ENCODE measurements around the gene RAMP2. TPM values are rescaled to one million over a fixed set of nuclear protein-coding genes. Genes with fewer than 3 reads are reported as not detected.

The RAMP2 gene
- total and polyA plus RNA-seq, 2 of the 13 experiments (the other 11 are each of a cell fraction or from before 2014, with no cell fraction given), result 1.4 to 5.2 TPM

GRCh38 chr17:42780851-42781638 is 20.0 kb downstream of the RAMP2 start:
- H3K4me3 ChIP-seq (replicated peaks in 1 of 3; ENCODE audit: insufficient read depth in 1 of 3, low read depth in 2 of 3, low read length in 3 of 3), result peak overlapping the region; percentile 87 to 99 (median 92)
- BruUV-seq (replicated peaks), result no TSS peak
- CTCF ChIA-PET (ENCODE audit: low intra/inter-chr PET ratio, low total read pairs), result no interaction called here
- H3K4me1 ChIP-seq (ENCODE audit: insufficient read depth, low read length), result peaks cover 55% of the 10 kb centered on the region
- intact Hi-C loops (cut with micrococcal nuclease; ENCODE audit: unreplicated experiment) (loop anchor here (2.0 kb wide), 1 partner anchor 16 kb away; no protein-coding TSS in a partner anchor), in situ Hi-C loops (cut with HindIII; ENCODE audit: extremely low pct_ligation_motif_present, low pct_unique_long_range_greater_than_20kb) (no loop called here)
- H4K20me1 ChIP-seq (ENCODE audit: insufficient read depth, low read length), result peaks cover 4% of the 10 kb centered on the region; the same call in 1 of the 2 replicates
- FAIRE-seq (peak; percentile 23), ATAC-seq (no peak), DNase-seq (ENCODE audit: low spot score) (no peak)
- peak overlapping the region; percentile 99 for H3K4me2 ChIP-seq (ENCODE audit: low read depth, low read length)
- peaks cover 26% of the 10 kb centered on the region for H3K79me2 ChIP-seq (ENCODE audit: insufficient read depth, low read length)
- peak overlapping the region; percentile 95 for H3K9ac ChIP-seq (ENCODE audit: insufficient read depth, low read depth, low read length)
- H3K27me3 ChIP-seq (ENCODE audit: control insufficient read depth in 1 of 2, insufficient read depth in 2 of 2, low read length in 2 of 2), result no peaks in the 10 kb centered on the region; a peak in 1 of 5 replicates
- peak overlapping the region; percentile 98 for H3K27ac ChIP-seq (ENCODE audit: extremely low read length, insufficient read depth, low read length)
- WGBS (ENCODE audit: low lambda C conversion rate), result under 1% methylated on average over 23 of the region's 39 CpGs
- no peak overlapping the region for H2AFZ ChIP-seq (ENCODE audit: low read length)
- H3K36me3 ChIP-seq (replicated peaks in 1 of 2; ENCODE audit: control insufficient read depth in 1 of 2, insufficient read depth in 2 of 2, low read length in 2 of 2), result peaks cover 20 to 35% of the 10 kb centered on the region in 2 experiments; a peak in 4 of 5 replicates
- H3K9me3 ChIP-seq (ENCODE audit: low read length), result no peaks in the 10 kb centered on the region
- POLR2A ChIA-PET, result interaction anchor here (0.8 to 8.4 kb wide), 27 partner anchors 8 to 534 kb away, joined by 3 to 278 read pairs (median 5); partner anchors contain the start of genes BECN1, CNTD1, COA3 and EZH1
- no peak for TF ChIP-seq ZSCAN22 (CRISPR knock-in tag; IDR thresholded peaks at IDR 0.05)
- peak; percentile 72; the same call in 1 of the 2 replicates for TF ChIP-seq ZNF747 (CRISPR knock-in tag; IDR thresholded peaks at IDR 0.05; ENCODE audit: borderline replicate concordance)
- no peak for TF ChIP-seq SMAD9 (CRISPR knock-in tag; IDR thresholded peaks at IDR 0.05)
- no peak for TF ChIP-seq GLMP (CRISPR knock-in tag; IDR thresholded peaks at IDR 0.05; ENCODE audit: borderline replicate concordance)
- no peak for TF ChIP-seq ZNF335 (CRISPR knock-in tag; IDR thresholded peaks at IDR 0.05)
- no peak for TF ChIP-seq SOX6 (IDR thresholded peaks at IDR 0.05)
- no peak; the same call in 1 of the 2 replicates for TF ChIP-seq SOX6 (CRISPR knock-in tag; IDR thresholded peaks at IDR 0.05)
- TF ChIP-seq, protein P1, sequence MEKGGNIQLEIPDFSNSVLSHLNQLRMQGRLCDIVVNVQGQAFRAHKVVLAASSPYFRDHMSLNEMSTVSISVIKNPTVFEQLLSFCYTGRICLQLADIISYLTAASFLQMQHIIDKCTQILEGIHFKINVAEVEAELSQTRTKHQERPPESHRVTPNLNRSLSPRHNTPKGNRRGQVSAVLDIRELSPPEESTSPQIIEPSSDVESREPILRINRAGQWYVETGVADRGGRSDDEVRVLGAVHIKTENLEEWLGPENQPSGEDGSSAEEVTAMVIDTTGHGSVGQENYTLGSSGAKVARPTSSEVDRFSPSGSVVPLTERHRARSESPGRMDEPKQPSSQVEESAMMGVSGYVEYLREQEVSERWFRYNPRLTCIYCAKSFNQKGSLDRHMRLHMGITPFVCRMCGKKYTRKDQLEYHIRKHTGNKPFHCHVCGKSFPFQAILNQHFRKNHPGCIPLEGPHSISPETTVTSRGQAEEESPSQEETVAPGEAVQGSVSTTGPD (CRISPR knock-in tag; IDR thresholded peaks at IDR 0.05), result no peak
- TF ChIP-seq SMARCC2 (IDR thresholded peaks at IDR 0.05), result 0 out of 2 replicates have a peak, but pooled peaks have one; percentile 54
- TF ChIP-seq MXI1 (IDR thresholded peaks at IDR 0.05; ENCODE audit: borderline replicate concordance, low read depth, low read length), result no peak
- no peak for TF ChIP-seq ATRX (CRISPR knock-in tag; IDR thresholded peaks at IDR 0.05; ENCODE audit: borderline replicate concordance)
- TF ChIP-seq ATF7 (IDR thresholded peaks at IDR 0.05), result no peak
- peak; percentile 26; the same call in 1 of the 2 replicates for TF ChIP-seq ATF7 (CRISPR knock-in tag; IDR thresholded peaks at IDR 0.05)
- TF ChIP-seq HOXA7 (CRISPR knock-in tag; IDR thresholded peaks at IDR 0.05), result no peak
- 0 out of 2 replicates have a peak, but pooled peaks have one; percentile 5 for TF ChIP-seq SRY (CRISPR knock-in tag; IDR thresholded peaks at IDR 0.05)
- no peak; the same call in 1 of the 2 replicates for TF ChIP-seq SATB2 (CRISPR knock-in tag; IDR thresholded peaks at IDR 0.05)
- TF ChIP-seq ZSCAN9 (CRISPR knock-in tag; IDR thresholded peaks at IDR 0.05; ENCODE audit: borderline replicate concordance), result no peak
- TF ChIP-seq ZFP37 (CRISPR knock-in tag; IDR thresholded peaks at IDR 0.05; ENCODE audit: borderline replicate concordance), result no peak
- TF ChIP-seq ZNF282 (IDR thresholded peaks at IDR 0.05; ENCODE audit: partially characterized antibody), result no peak
- no peak for TF ChIP-seq SIN3B (IDR thresholded peaks at IDR 0.05; ENCODE audit: low read length)
- TF ChIP-seq HMG20A (CRISPR knock-in tag; IDR thresholded peaks at IDR 0.05; ENCODE audit: borderline replicate concordance), result no peak
- TF ChIP-seq ARNTL (CRISPR knock-in tag; IDR thresholded peaks at IDR 0.05), result no peak
- no peak for TF ChIP-seq ZBTB3 (CRISPR knock-in tag; IDR thresholded peaks at IDR 0.05; ENCODE audit: borderline replicate concordance, low read depth)
- TF ChIP-seq ASH2L (IDR thresholded peaks at IDR 0.05; ENCODE audit: insufficient read length, low read depth, low read length), result no peak
- TF ChIP-seq ZNF484 (CRISPR knock-in tag; IDR thresholded peaks at IDR 0.05; ENCODE audit: borderline replicate concordance, low read depth), result 0 out of 2 replicates have a peak, but pooled peaks have one; percentile 25
